Fibroblast of villous mesenchyme (primary cell): Measurements from ENCODE around the gene CPN2. TPM values are rescaled to one million over a fixed set of nuclear protein-coding genes. Genes with fewer than 3 reads are reported as not detected.

Experiments
- DNase-seq: peaks from one replicate; pipeline ENCODE4 v3.0.0-alpha.2; 2010; ENCODE audit warnings: low read depth
- H3K4me3 ChIP-seq: 2 replicates; pipeline ENCODE4 v1.5.1; 2011; ENCODE audit warnings: low read depth, mild to moderate bottlenecking, low read length
- total RNA-seq: library from RNA; depleted of rRNA; stranded (reverse); fragments of >200 nt; gene quantifications from 2 replicates; pipeline ENCODE4 v1.2.3, GENCODE V29; 2012
- TF ChIP-seq, protein P1 (sequence below): IDR thresholded peaks from 2 replicates; pipeline ENCODE4 v1.5.1; 2012; ENCODE audit warnings: low read depth, mild to moderate bottlenecking, low read length; ENCODE audit not compliant: insufficient read depth

The CPN2 gene
- total RNA-seq, 1 donor = not detected

DNA sequence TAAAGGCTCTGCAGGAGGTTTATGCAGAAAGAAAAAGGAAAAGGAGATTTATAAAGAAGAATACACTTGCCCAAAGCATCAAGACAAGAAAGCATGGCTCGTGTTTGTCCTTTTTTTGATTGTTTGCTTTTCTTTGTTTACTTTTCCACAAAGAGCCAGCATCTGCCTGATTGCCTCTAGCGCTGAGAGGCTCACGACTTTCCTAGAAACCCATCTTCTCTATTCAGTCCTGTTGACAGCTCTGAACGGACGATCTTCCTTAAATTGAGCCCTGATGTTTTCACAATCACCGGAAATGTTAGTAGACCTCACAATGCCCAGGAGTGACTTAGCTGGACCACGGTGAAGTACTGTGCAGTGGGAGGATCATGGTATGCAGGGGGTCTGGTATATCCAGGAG is 35.5 kb upstream of the CPN2 start:
- DNase-seq = no peak
- TF ChIP-seq, protein P1, sequence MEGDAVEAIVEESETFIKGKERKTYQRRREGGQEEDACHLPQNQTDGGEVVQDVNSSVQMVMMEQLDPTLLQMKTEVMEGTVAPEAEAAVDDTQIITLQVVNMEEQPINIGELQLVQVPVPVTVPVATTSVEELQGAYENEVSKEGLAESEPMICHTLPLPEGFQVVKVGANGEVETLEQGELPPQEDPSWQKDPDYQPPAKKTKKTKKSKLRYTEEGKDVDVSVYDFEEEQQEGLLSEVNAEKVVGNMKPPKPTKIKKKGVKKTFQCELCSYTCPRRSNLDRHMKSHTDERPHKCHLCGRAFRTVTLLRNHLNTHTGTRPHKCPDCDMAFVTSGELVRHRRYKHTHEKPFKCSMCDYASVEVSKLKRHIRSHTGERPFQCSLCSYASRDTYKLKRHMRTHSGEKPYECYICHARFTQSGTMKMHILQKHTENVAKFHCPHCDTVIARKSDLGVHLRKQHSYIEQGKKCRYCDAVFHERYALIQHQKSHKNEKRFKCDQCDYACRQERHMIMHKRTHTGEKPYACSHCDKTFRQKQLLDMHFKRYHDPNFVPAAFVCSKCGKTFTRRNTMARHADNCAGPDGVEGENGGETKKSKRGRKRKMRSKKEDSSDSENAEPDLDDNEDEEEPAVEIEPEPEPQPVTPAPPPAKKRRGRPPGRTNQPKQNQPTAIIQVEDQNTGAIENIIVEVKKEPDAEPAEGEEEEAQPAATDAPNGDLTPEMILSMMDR = no peak
- H3K4me3 ChIP-seq = no peak overlapping the region

DNA sequence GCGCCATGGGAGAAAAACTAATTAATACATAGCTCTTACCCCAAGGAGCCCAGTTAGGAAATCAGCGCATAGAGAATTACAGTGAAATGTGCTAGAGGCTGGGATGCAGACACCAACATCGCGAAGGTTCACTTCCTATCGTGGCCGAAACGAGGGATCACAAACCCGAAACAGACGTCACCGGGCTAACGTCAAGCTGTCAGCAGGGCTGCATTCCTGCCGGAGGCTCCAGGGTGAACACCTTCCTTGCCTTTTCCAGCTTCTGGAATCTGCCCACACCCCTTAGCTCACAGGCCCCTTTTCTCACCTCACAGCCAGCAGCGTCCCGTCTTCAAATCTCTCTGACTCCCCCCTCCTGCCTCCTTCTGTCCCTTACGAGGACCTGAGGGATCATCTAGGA is 34.9 kb upstream of the CPN2 start:
- TF ChIP-seq, protein P1 = no peak
- H3K4me3 ChIP-seq = no peak overlapping the region
- DNase-seq = no peak

DNA sequence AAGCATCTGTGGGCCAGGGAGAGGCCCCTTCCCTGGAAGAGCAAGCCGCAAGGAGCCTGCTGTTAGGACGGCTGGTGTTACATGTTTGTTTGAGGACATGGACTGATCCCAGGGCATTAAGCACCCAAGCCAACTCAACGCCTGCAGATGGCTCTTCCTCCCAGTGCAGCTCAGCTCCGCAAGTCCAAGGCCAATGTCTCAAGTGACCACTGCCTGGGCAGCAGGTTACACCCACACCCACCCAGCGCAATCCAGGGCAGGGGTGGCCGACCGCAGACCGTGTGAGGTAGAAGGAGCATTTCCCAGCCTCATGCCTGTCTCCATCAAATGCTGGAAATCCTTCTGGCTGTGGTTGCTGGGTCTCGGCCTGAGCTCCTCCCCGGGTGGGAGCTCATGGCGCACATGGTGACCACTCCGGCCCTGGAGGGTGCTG is 33.5 kb upstream of the CPN2 start:
- no peak overlapping the region for H3K4me3 ChIP-seq
- TF ChIP-seq, protein P1 = no peak
- DNase-seq = no peak

DNA sequence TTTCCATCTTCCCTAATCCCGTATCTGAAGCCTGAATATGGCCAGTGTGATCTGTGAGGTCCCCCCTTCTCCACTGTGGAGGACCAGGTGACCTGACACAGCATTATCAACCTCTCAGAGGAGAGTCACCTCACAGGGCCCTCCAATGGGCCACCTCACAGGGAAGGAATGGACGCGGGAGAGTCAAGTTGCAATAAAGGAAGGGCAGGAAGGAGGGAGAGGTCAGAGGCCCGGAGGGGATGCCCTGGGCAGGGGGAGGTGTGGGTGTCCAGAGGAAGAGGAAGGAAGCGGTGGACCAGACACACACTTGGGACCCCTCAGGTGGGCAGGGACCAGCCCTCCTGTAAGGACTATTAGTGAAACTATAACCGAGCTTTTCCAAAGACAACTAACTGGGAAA is 33.0 kb upstream of the CPN2 start:
- no peak overlapping the region for H3K4me3 ChIP-seq
- TF ChIP-seq, protein P1 = no peak
- no peak for DNase-seq

DNA sequence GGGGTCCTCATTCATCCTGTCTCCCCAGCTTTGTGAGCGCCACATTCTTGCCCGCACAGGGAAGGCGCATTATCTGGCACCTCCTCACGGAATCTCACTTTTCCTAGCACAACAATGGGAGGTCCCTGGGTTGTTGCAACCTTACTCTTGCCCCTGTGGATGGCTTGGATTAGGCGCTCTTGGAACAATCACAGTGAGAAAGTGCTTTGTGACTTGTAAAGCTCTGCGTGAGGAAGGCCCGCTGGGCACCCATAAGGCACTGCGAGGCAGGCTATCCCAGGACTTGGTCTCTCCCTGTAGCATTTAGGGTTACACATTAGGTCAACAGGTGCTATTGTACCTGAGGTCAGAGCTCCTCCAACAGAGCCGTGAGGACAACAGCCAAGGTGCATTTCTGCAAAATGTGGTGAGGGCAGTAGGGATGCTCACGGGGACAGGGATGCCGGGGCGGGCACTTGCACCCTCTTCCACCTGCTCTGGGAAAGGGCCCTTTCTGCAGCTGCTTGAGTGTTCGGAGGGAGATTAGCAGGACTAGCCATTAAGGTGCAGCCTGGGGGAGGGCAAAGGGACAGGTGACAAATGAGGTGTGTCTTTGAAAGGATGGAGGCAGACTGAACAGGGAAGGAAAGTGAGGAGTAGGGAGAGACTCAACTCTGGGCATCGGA is 32.3 kb upstream of the CPN2 start:
- TF ChIP-seq, protein P1 = no peak
- no peak overlapping the region for H3K4me3 ChIP-seq
- no peak for DNase-seq

DNA sequence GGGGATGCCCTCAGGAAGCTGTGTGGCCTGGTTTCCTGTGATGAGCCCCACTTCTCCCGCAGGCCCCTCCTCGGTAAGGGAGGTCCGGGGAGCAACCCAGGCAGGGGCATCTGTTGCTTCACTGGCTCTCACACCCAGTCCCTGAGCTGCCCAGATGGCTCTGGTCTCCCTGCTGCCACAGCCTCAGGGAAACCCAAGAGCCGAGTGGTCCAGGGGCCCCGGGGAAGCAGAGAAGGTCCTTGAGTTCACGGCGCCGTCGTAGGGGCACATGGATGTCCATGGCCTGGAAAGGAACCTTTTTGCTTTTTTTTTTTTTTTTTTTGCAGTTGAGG is 31.7 kb upstream of the CPN2 start:
- no peak for DNase-seq
- TF ChIP-seq, protein P1 = no peak
- no peak overlapping the region for H3K4me3 ChIP-seq
